SK-N-DZ (cell line): ENCODE data around the gene MORN5.

Experiments
- DNase-seq: peaks from one replicate; pipeline ENCODE4 v3.0.0-alpha.2; 2015; ENCODE audit warnings: low spot score

MORN5 gene

GRCh38 chr9:122190597-122191381 lies 31.1 kb downstream of the MORN5 start:
- DNase-seq, result no peak

GRCh38 chr9:122191584-122191983 lies 31.9 kb downstream of the MORN5 start:
- no peak for DNase-seq

GRCh38 chr9:122192261-122192875 lies 32.7 kb downstream of the MORN5 start:
- DNase-seq, result no peak

GRCh38 chr9:122192914-122193525 lies 33.3 kb downstream of the MORN5 start:
- DNase-seq, result no peak

- no peak for DNase-seq
Observed at GRCh38 chr9:122193651-122194050, 33.9 kb downstream of the MORN5 start.

- DNase-seq, result no peak
Observed at GRCh38 chr9:122195875-122196274, 36.2 kb downstream of the MORN5 start.

- DNase-seq, result no peak
Observed at GRCh38 chr9:122197426-122197825, 37.7 kb downstream of the MORN5 start.

GRCh38 chr9:122197882-122198281 lies 38.2 kb downstream of the MORN5 start:
- no peak for DNase-seq

GRCh38 chr9:122200960-122201595 lies 41.4 kb downstream of the MORN5 start:
- no peak for DNase-seq

- no peak for DNase-seq
Observed at GRCh38 chr9:122201641-122202040, 41.9 kb downstream of the MORN5 start.

- DNase-seq, result no peak
Observed at GRCh38 chr9:122202111-122202510, 42.4 kb downstream of the MORN5 start.

- peak; percentile 82 for DNase-seq
Observed at GRCh38 chr9:122204055-122204454, 44.3 kb downstream of the MORN5 start.

- no peak for DNase-seq
Observed at GRCh38 chr9:122204491-122204890, 44.8 kb downstream of the MORN5 start.

GRCh38 chr9:122205176-122205575 lies 45.5 kb downstream of the MORN5 start:
- no peak for DNase-seq

- DNase-seq, result no peak
Observed at GRCh38 chr9:122206118-122207046, 46.7 kb downstream of the MORN5 start.

- DNase-seq, result no peak
Observed at GRCh38 chr9:122207096-122207495, 47.4 kb downstream of the MORN5 start.

GRCh38 chr9:122209451-122209850 lies 49.7 kb downstream of the MORN5 start:
- no peak for DNase-seq

GRCh38 chr9:122212473-122213004 lies 52.8 kb downstream of the MORN5 start:
- peak; percentile 42 for DNase-seq

- DNase-seq, result no peak
Observed at GRCh38 chr9:122213102-122213588, 53.4 kb downstream of the MORN5 start.

- peak; percentile 91 for DNase-seq
Observed at GRCh38 chr9:122213589-122214413, 54.1 kb downstream of the MORN5 start.
